A673 (cell line): ENCODE data around the gene PWWP2B.

Experiments used
- CTCF ChIP-seq: fragments of 300-800, 200-600 bp; sonication (generic); conservative IDR thresholded peaks from 2 replicates; pipeline ENCODE4 v1.5.1; 2017; ENCODE audit warnings: low read depth, mild to moderate bottlenecking, antibody characterized with exemption, low read length, moderate library complexity, mixed read lengths
- EZH2 ChIP-seq: fragments of 200-600 bp; sonication (generic); IDR thresholded peaks from 2 replicates; pipeline ENCODE4 v1.6.1; 2017; ENCODE audit warnings: borderline replicate concordance, low read depth, mild to moderate bottlenecking, mixed read lengths, antibody characterized with exemption, low read length; ENCODE audit not compliant: poor library complexity, severe bottlenecking

GRCh38 chr10:132372516-132373095 is 24.4 kb upstream of the PWWP2B start:
- TF ChIP-seq CTCF (no peak), EZH2 (no peak)
